ENCODE data around the gene MARCHF7.

MARCHF7 gene

GRCh38 chr2:159677654-159678053, 34.7 kb upstream of the MARCHF7 start:
- TF ChIP-seq TOX (CRISPR knock-in tag; IDR thresholded peaks at IDR 0.05; ENCODE audit: borderline replicate concordance) (no peak), ZNF565 (CRISPR knock-in tag; conservative IDR thresholded peaks at IDR 0.05; ENCODE audit: low read depth) (no peak), OSR1 (CRISPR knock-in tag; IDR thresholded peaks at IDR 0.05) (no peak), ISL1 (CRISPR knock-in tag; IDR thresholded peaks at IDR 0.05) (no peak), ZFP3 (CRISPR knock-in tag; IDR thresholded peaks at IDR 0.05) (no peak)
- ATAC-seq, result peak; percentile 62; the same call in 1 of the 3 replicates

DNA sequence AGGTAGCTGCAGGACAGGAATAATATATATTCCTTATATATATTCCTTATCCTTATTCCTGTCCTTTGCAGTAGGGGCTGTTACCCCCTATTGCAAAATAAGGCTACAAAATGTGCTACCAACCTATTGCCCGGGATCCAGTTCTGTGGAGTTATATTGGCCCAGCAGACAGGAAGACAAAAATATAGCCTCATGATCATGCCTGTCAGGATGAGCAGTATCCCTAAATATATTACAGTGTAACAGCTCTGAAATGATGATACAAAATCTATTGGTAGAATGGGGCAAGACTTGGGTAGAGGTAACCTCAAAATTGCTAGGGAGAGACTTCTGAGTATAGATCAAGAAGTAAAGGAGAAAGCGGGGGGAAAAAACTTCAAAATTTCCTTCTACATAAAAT, 31.6 kb upstream of the MARCHF7 start:
- no peak for TF ChIP-seq ISL1 (CRISPR knock-in tag; IDR thresholded peaks at IDR 0.05)
- no peak for ATAC-seq

GRCh38 chr2:159683817-159684216, 28.5 kb upstream of the MARCHF7 start:
- no peak for ATAC-seq
- TF ChIP-seq, protein P1, sequence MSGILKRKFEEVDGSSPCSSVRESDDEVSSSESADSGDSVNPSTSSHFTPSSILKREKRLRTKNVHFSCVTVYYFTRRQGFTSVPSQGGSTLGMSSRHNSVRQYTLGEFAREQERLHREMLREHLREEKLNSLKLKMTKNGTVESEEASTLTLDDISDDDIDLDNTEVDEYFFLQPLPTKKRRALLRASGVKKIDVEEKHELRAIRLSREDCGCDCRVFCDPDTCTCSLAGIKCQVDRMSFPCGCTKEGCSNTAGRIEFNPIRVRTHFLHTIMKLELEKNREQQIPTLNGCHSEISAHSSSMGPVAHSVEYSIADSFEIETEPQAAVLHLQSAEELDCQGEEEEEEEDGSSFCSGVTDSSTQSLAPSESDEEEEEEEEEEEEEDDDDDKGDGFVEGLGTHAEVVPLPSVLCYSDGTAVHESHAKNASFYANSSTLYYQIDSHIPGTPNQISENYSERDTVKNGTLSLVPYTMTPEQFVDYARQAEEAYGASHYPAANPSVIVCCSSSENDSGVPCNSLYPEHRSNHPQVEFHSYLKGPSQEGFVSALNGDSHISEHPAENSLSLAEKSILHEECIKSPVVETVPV (CRISPR knock-in tag; IDR thresholded peaks at IDR 0.05), result no peak
- TF ChIP-seq, protein P2, sequence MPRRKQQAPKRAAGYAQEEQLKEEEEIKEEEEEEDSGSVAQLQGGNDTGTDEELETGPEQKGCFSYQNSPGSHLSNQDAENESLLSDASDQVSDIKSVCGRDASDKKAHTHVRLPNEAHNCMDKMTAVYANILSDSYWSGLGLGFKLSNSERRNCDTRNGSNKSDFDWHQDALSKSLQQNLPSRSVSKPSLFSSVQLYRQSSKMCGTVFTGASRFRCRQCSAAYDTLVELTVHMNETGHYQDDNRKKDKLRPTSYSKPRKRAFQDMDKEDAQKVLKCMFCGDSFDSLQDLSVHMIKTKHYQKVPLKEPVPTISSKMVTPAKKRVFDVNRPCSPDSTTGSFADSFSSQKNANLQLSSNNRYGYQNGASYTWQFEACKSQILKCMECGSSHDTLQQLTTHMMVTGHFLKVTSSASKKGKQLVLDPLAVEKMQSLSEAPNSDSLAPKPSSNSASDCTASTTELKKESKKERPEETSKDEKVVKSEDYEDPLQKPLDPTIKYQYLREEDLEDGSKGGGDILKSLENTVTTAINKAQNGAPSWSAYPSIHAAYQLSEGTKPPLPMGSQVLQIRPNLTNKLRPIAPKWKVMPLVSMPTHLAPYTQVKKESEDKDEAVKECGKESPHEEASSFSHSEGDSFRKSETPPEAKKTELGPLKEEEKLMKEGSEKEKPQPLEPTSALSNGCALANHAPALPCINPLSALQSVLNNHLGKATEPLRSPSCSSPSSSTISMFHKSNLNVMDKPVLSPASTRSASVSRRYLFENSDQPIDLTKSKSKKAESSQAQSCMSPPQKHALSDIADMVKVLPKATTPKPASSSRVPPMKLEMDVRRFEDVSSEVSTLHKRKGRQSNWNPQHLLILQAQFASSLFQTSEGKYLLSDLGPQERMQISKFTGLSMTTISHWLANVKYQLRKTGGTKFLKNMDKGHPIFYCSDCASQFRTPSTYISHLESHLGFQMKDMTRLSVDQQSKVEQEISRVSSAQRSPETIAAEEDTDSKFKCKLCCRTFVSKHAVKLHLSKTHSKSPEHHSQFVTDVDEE (CRISPR knock-in tag; IDR thresholded peaks at IDR 0.05), result no peak
- TF ChIP-seq TOX (CRISPR knock-in tag; IDR thresholded peaks at IDR 0.05; ENCODE audit: borderline replicate concordance), result no peak
- TF ChIP-seq ZNF70 (CRISPR knock-in tag; IDR thresholded peaks at IDR 0.05), result no peak
- no peak for TF ChIP-seq OSR1 (CRISPR knock-in tag; IDR thresholded peaks at IDR 0.05)
- no peak for TF ChIP-seq CSDC2 (CRISPR knock-in tag; IDR thresholded peaks at IDR 0.05)
- TF ChIP-seq GLIS3 (CRISPR knock-in tag; IDR thresholded peaks at IDR 0.05), result no peak
- no peak for TF ChIP-seq PPARA (CRISPR knock-in tag; IDR thresholded peaks at IDR 0.05; ENCODE audit: borderline replicate concordance)
- no peak for TF ChIP-seq ZNF565 (CRISPR knock-in tag; conservative IDR thresholded peaks at IDR 0.05; ENCODE audit: low read depth)
- TF ChIP-seq, protein P3, sequence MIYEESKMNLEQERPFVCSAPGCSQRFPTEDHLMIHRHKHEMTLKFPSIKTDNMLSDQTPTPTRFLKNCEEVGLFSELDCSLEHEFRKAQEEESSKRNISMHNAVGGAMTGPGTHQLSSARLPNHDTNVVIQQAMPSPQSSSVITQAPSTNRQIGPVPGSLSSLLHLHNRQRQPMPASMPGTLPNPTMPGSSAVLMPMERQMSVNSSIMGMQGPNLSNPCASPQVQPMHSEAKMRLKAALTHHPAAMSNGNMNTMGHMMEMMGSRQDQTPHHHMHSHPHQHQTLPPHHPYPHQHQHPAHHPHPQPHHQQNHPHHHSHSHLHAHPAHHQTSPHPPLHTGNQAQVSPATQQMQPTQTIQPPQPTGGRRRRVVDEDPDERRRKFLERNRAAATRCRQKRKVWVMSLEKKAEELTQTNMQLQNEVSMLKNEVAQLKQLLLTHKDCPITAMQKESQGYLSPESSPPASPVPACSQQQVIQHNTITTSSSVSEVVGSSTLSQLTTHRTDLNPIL (CRISPR knock-in tag; IDR thresholded peaks at IDR 0.05; ENCODE audit: low read depth), result no peak
- TF ChIP-seq ISL1 (CRISPR knock-in tag; IDR thresholded peaks at IDR 0.05), result no peak
- no peak for TF ChIP-seq BACH2 (CRISPR knock-in tag; IDR thresholded peaks at IDR 0.05; ENCODE audit: borderline replicate concordance)
- no peak for TF ChIP-seq TCF4 (CRISPR knock-in tag; IDR thresholded peaks at IDR 0.05; ENCODE audit: borderline replicate concordance)
- no peak for TF ChIP-seq RARB (CRISPR knock-in tag; IDR thresholded peaks at IDR 0.05)
- no peak for TF ChIP-seq ZC3H10 (CRISPR knock-in tag; IDR thresholded peaks at IDR 0.05)
- TF ChIP-seq, protein P4, sequence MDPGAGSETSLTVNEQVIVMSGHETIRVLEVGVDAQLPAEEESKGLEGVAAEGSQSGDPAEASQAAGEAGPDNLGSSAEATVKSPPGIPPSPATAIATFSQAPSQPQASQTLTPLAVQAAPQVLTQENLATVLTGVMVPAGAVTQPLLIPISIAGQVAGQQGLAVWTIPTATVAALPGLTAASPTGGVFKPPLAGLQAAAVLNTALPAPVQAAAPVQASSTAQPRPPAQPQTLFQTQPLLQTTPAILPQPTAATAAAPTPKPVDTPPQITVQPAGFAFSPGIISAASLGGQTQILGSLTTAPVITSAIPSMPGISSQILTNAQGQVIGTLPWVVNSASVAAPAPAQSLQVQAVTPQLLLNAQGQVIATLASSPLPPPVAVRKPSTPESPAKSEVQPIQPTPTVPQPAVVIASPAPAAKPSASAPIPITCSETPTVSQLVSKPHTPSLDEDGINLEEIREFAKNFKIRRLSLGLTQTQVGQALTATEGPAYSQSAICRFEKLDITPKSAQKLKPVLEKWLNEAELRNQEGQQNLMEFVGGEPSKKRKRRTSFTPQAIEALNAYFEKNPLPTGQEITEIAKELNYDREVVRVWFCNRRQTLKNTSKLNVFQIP (CRISPR knock-in tag; IDR thresholded peaks at IDR 0.05; ENCODE audit: borderline replicate concordance, low read depth), result no peak
- TF ChIP-seq PATZ1 (CRISPR knock-in tag; IDR thresholded peaks at IDR 0.05; ENCODE audit: borderline replicate concordance), result no peak

GRCh38 chr2:159684796-159685195, 27.5 kb upstream of the MARCHF7 start:
- no peak for ATAC-seq
- no peak for TF ChIP-seq ZNF565 (CRISPR knock-in tag; conservative IDR thresholded peaks at IDR 0.05; ENCODE audit: low read depth)
- no peak for TF ChIP-seq TOX (CRISPR knock-in tag; IDR thresholded peaks at IDR 0.05; ENCODE audit: borderline replicate concordance)
- no peak for TF ChIP-seq CSDC2 (CRISPR knock-in tag; IDR thresholded peaks at IDR 0.05)
- no peak for TF ChIP-seq SNAI2 (CRISPR knock-in tag; IDR thresholded peaks at IDR 0.05)
- no peak for TF ChIP-seq ZC3H10 (CRISPR knock-in tag; IDR thresholded peaks at IDR 0.05)
- no peak for TF ChIP-seq TCF4 (CRISPR knock-in tag; IDR thresholded peaks at IDR 0.05; ENCODE audit: borderline replicate concordance)
- no peak for TF ChIP-seq ZNF70 (CRISPR knock-in tag; IDR thresholded peaks at IDR 0.05)
- TF ChIP-seq ARNTL (CRISPR knock-in tag; IDR thresholded peaks at IDR 0.05; ENCODE audit: borderline replicate concordance, low read depth), result no peak
- TF ChIP-seq ESRRG (CRISPR knock-in tag; IDR thresholded peaks at IDR 0.05), result no peak
- TF ChIP-seq PATZ1 (CRISPR knock-in tag; IDR thresholded peaks at IDR 0.05; ENCODE audit: borderline replicate concordance), result no peak
- TF ChIP-seq BACH2 (CRISPR knock-in tag; IDR thresholded peaks at IDR 0.05; ENCODE audit: borderline replicate concordance), result no peak
- TF ChIP-seq, protein P4 (CRISPR knock-in tag; IDR thresholded peaks at IDR 0.05; ENCODE audit: borderline replicate concordance, low read depth), result no peak
